ENCODE data around the gene SPATA7. TPM values are rescaled to one million over a fixed set of nuclear protein-coding genes. Genes with fewer than 3 reads are reported as not detected.

The SPATA7 gene
- total and polyA plus RNA-seq, 2 of the 4 experiments (the other 2 are of a cell fraction) = 6.6 to 10.0 TPM

DNA sequence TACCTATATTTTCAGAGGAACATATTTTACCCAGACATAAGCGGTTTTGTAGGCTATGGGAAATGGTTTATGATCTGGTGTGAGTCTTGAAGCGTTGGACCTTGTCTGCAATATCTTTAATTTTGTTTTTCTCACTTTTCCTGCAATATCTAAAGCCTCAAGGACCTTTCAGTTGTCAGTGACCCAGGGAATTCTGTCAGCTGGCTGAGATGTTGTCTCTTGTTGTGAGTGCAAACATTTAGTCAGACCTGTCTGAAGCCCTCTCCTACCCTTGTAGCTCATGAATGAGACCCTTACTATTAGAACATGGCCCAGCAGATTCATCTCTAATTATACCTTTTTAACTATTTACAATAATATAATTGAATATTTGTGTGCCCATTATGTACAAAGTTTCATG lies 53.6 kb downstream of the SPATA7 start:
- dilution Hi-C loops (cut with HindIII; ENCODE audit: low sequenced_read_pairs, unreplicated experiment) = no loop called here
- no CpG with 5 or more reads among the region's 2 CpGs for WGBS, 2 experiments (ENCODE audit: extremely low coverage in 2 of 2, insufficient read length in 1 of 2)
- BruUV-seq (replicated peaks) = no TSS peak

More for the DNA sequence above, 53.6 kb downstream of the SPATA7 start:
- Histone ChIP-seq H3K4me3 (ENCODE audit: insufficient read depth, low read depth, low read length) (no peak overlapping the region), H2BK120ac (ENCODE audit: low read depth, low read length) (no peak overlapping the region), H3K27ac (ENCODE audit: insufficient read depth, low read length) (no peak overlapping the region), H3K14ac (replicated peaks; ENCODE audit: low read depth, low read length) (no peak overlapping the region), H3K9me3 (ENCODE audit: control insufficient read depth, insufficient read depth, low read length) (no peaks in the 10 kb centered on the region), H4K91ac (ENCODE audit: insufficient read depth, low read depth, low read length) (no peak overlapping the region), H2BK20ac (ENCODE audit: low read depth, low read length) (no peak overlapping the region), H2AFZ (replicated peaks; ENCODE audit: low read length, poor library complexity) (no peak overlapping the region), H2BK15ac (ENCODE audit: low read depth, low read length) (no peak overlapping the region), H3K4me2 (ENCODE audit: low read depth, low read length) (no peak overlapping the region), H3K4me1 (ENCODE audit: control insufficient read depth, insufficient read depth, low read length) (no peaks in the 10 kb centered on the region), H3K36me3 (ENCODE audit: control insufficient read depth, insufficient read depth, low read length) (peaks cover 18% of the 10 kb centered on the region), H4K20me1 (ENCODE audit: insufficient read depth, low read length) (no peaks in the 10 kb centered on the region), H3K9ac (ENCODE audit: low read depth, low read length) (no peak overlapping the region), H3K27me3 (ENCODE audit: control insufficient read depth, insufficient read depth, low read length) (no peaks in the 10 kb centered on the region), H2BK5ac (ENCODE audit: low read depth, low read length, poor library complexity, severe bottlenecking) (no peak overlapping the region), H4K8ac (ENCODE audit: low read depth in 2 of 2, low read length in 2 of 2) (no peak overlapping the region), H3K56ac (ENCODE audit: extremely low read depth, insufficient read depth, low read length) (no peak overlapping the region), H3K4ac (ENCODE audit: low read depth, low read length) (no peak overlapping the region), H3K23ac (ENCODE audit: low read depth, low read length) (no peak overlapping the region), H2AK5ac (ENCODE audit: low read depth, low read length) (no peak overlapping the region), H3K18ac (ENCODE audit: low read depth, low read length) (no peak overlapping the region), H3K79me1 (ENCODE audit: low read depth in 1 of 2, low read length in 2 of 2) (no peaks in the 10 kb centered on the region; a peak in 1 of 4 replicates), H2AK9ac (replicated peaks; ENCODE audit: low read depth, low read length, poor library complexity) (no peak overlapping the region), H3K9me1 (ENCODE audit: insufficient read depth, low read length) (no peaks in the 10 kb centered on the region), H4K5ac (ENCODE audit: low read depth, low read length) (no peak overlapping the region)
- DNase-seq = no peak
- no peak for ATAC-seq (ENCODE audit: low read depth)
- CTCF ChIA-PET = no interaction called here
- in situ Hi-C loops (cut with MboI; ENCODE audit: low sequenced_read_pairs) (no loop called here), intact Hi-C loops (cut with micrococcal nuclease) (loop anchor here (5.0 kb wide), 1 partner anchor 252 kb away; no protein-coding TSS in a partner anchor)
- POLR2A ChIA-PET (ENCODE audit: unreplicated experiment) = no interaction called here
- TF ChIP-seq, protein P1, sequence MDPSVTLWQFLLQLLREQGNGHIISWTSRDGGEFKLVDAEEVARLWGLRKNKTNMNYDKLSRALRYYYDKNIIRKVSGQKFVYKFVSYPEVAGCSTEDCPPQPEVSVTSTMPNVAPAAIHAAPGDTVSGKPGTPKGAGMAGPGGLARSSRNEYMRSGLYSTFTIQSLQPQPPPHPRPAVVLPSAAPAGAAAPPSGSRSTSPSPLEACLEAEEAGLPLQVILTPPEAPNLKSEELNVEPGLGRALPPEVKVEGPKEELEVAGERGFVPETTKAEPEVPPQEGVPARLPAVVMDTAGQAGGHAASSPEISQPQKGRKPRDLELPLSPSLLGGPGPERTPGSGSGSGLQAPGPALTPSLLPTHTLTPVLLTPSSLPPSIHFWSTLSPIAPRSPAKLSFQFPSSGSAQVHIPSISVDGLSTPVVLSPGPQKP (IDR thresholded peaks at IDR 0.05; ENCODE audit: borderline replicate concordance, low read depth, low read length) = no peak
- no peak for TF ChIP-seq MXI1 (IDR thresholded peaks at IDR 0.05; ENCODE audit: borderline replicate concordance, low read depth, low read length)
